CD4-positive, alpha-beta T cell treated with Interleukin-15 for 1 hour (primary cell): Measurements from ENCODE around the gene MAGI1.

ENCODE experiments used
- DNase-seq: peaks from one replicate; pipeline ENCODE4 v3.0.0-alpha.2; 2020

MAGI1 gene

DNA sequence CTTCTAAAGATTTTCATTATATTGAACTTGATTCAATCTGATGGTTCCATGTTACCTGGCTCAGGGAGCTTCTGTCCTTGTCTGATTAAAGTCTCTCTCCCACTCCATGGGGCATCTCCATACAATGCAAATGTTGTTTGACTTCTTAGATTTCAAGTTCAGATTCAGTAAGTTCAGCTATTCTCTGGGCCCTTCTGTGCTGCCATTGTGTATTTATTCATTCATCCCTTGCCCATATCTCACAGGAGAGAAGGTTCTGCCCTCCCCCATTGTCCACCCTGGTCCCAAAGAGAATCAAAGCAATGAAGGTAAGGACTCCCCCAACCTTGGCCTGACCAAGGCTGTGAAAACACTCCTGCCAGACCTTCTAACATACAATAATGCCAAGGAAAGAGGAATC is 669.9 kb downstream of the MAGI1 start:
- no peak for DNase-seq

GRCh38 chr3:65362688-65363087 is 676.0 kb downstream of the MAGI1 start:
- DNase-seq, result no peak

DNA sequence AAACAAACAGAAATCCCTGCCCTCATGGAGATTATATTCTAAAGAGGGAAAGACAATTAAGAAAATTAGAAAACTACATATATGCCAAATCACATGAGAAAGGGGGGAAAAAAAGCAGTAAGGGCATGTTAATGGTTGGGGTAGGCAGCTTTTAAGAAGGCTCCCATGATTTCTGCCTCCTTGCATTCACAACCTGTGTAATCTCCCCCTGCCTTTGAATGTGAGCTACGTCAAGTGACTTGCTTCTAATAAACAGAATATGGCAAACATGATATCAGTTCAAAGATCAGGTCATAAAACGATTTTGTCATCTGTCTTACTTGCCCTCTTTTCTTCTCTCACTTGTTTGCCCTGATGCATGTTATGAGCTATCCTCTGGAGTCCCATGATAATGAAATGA is 677.3 kb downstream of the MAGI1 start:
- no peak for DNase-seq

DNA sequence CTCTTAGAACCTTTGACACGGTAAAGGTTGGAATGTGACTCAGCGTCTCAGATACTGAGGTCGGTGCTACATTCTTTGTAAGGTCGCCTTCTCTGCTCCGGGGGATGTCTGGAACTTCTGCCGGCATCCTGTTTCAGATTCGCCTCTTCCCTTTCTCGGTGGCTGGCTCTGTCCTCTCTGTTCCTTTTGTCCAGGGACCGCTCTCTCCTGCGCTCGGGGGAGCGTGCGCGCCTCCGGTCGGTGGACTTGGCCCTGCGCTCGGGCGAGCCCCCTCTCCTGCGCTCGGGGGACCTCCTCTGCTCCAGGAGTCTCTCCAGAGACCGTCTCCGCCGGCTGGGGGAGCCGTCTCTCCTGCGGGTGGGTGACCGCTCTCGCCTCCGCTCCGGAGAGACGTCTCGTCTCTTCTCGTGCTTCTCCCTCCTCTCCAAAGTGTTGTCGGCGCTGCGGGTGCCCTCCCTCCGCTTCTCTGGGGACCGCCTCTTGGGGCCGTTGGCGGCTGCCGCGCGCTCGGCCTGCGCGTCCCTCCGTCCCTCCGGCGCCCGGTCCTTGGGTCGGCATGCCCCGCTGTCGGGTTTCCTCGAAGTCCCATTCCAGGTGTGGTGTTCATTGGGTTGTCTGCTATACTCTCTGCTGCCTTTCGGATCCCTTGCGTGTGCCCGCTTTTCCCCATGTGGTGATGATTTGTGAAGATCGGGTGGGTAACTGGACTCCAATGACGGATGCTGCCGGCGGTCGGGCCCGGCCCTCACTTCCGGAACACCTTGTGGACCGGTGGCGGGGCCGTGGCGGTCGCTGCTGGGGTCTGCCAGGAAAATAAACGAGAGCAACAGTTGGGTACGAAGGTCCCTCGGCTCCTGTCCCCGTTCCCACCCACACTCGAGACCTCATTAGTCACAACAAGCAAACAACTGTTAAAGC is 682.1 kb downstream of the MAGI1 start:
- DNase-seq, result no peak

GRCh38 chr3:65354880-65355279 is 683.8 kb downstream of the MAGI1 start:
- DNase-seq, result no peak

GRCh38 chr3:65352951-65353350 is 685.8 kb downstream of the MAGI1 start:
- DNase-seq, result no peak

DNA sequence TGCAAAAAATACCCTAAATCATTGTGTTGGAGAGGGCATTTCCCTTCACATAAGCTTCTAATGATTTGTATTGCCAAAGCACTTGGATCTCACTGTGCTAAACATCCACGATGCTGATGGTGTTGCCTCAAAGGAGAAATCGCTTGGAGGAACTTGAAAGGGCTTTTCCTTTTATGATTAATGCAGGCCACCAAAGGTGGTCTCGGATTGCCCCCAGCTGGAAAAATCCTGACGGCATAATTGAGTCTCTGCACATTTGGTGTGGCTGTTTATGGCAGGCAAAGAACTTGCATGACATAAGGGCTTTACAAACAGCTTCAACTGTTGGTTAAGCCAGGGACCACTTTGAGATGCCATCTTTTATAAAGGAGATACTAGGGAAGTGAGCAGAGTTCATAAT is 687.0 kb downstream of the MAGI1 start:
- no peak for DNase-seq

DNA sequence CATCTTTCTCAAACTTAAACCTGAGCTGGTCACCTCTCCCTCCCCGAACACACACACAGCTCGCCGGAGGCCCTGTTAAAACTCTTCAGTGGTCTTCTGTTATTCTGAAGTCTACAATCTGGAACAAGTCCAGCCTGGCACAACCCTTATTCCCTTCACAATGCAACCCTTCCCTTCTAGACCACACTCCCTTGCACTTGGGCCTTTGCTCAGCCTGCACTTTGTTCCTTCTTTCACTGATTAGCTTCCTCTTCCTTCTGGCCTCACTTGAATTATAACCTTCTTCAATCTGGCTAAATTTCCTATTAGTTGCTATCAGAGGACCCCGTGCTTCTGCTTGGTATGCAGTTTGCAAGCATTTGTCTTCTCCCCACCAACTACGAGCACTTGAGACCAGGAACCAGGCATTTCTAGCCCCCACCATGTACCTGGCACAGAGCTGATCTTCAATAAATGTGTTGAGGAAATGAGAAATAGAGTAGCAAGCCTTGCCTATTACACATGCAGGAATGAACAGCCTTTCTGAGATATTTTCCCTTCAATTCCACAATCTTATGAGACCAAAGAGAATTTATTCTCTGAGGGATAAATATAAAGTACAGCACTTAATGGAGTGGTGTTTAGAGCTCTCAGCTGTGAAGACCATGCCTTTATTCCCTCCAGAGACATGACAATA is 687.8 kb downstream of the MAGI1 start:
- DNase-seq, result no peak

- no peak for DNase-seq
These were observed 690.2 kb downstream of the MAGI1 start for GRCh38 chr3:65348398-65348995.

- no peak for DNase-seq
These were observed 691.6 kb downstream of the MAGI1 start for GRCh38 chr3:65347166-65347565.

- no peak for DNase-seq
These were observed 693.9 kb downstream of the MAGI1 start for GRCh38 chr3:65344846-65345245.

DNA sequence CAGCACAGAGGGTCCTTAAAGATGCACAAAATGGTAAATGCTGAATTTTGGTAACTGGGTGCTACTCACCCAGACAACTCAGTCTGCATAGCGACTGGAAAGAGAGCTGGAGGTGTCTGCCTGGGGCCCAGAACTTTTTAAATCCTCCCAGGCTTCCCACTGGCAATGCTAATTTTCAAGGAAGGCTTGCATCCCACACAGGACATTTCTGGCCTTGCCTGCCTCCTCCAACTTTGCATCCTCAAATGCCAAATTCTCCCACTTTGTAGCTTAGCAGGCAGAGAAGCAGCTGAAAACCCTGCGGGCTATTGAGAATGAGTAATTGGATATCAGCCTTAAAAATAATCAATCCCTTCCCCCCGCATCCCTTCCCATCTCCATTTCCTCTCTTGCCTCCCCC is 694.3 kb downstream of the MAGI1 start:
- DNase-seq, result no peak

- DNase-seq, result no peak
These were observed 695.0 kb downstream of the MAGI1 start for GRCh38 chr3:65343736-65344135.

DNA sequence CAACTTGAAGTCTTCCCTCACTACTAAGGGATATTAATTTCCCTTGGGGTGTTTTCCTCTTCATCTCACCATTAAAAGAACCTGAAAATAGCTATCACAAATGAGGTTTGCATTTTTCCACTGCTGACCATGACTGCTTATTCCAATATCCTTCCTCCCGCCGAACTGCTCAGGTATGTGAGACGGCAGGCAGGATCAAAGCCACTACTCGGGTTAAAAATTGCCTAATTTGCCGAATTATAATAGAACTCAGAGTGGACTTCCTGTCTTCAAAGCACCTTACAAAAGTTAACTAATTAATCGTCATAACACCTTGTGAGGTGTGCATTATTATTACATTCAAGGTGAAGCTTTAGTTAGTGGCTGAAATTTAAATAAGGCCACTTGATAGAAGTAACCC is 695.7 kb downstream of the MAGI1 start:
- no peak for DNase-seq

GRCh38 chr3:65342084-65342683 is 696.5 kb downstream of the MAGI1 start:
- DNase-seq, result no peak

GRCh38 chr3:65339192-65339740 is 699.5 kb downstream of the MAGI1 start:
- DNase-seq, result no peak

- no peak for DNase-seq
These were observed 700.1 kb downstream of the MAGI1 start for GRCh38 chr3:65338571-65338970.

GRCh38 chr3:65335587-65335986 is 703.1 kb downstream of the MAGI1 start:
- DNase-seq, result no peak

GRCh38 chr3:65334045-65334665 is 704.6 kb downstream of the MAGI1 start:
- no peak for DNase-seq

GRCh38 chr3:65331730-65332129 is 707.0 kb downstream of the MAGI1 start:
- DNase-seq, result no peak

DNA sequence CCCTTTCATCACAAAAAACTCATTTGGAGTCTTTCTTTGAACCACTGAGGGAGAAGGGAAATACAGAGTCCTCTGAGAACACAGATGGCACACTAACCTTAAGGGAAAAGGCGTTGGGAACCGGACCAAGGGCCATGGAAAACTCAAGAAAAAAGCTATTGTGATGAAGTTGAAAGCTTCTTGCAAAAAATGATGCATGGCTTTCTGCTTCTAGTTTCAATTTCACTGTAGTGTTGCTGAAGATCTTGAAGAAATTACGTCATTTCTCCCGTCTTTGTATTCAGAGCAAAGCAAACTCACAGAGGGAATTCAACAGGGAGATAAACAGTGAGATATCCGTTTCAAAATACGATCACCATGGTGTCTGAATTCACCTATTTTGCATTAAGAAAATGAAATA is 708.6 kb downstream of the MAGI1 start:
- no peak for DNase-seq

- DNase-seq, result no peak
These were observed 710.6 kb downstream of the MAGI1 start for GRCh38 chr3:65328148-65328547.

DNA sequence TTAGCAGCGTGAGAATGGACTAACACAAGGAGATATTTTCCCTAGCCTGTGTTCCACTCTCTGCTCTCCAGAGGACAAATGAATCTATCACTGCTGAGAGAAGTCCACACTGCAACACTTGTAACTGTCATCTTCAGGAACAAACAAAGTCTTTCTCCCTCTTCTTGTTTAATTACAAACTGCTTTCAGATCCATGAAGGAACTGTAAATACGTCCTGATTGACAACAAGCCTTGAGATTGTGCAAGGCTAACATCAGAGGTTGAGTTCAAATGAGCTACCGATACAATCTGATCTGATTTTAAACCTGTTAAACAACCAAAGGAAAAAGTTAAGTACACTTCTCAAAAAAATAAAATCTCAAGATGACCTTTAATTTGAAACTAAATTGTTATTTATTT is 712.1 kb downstream of the MAGI1 start:
- no peak for DNase-seq
